ENCODE data around the gene MRPS23.

- TF ChIP-seq CTCF (IDR thresholded peaks at IDR 0.05; ENCODE audit: low read length) (no peak), EZH2 (IDR thresholded peaks at IDR 0.05; ENCODE audit: borderline replicate concordance, low read length) (no peak)
Observed at GRCh38 chr17:57866723-57867122, 16.9 kb upstream of the MRPS23 start.
